AG09309 (cell line): ENCODE results near the gene CDH13.

Experiments used
- DNase-seq: peaks from one replicate; pipeline ENCODE4 v3.0.0-alpha.2; 2010; ENCODE audit warnings: low read depth
- H3K4me3 ChIP-seq: 2 replicates; pipeline ENCODE4 v1.5.1; 2011; ENCODE audit warnings: mild to moderate bottlenecking, low read depth, low read length, moderate library complexity; ENCODE audit not compliant: control insufficient read depth
- CTCF ChIP-seq: IDR thresholded peaks from 2 replicates; pipeline ENCODE4 v1.5.1; 2011; ENCODE audit warnings: mild to moderate bottlenecking, low read depth, low read length, inconsistent platforms; ENCODE audit not compliant: insufficient read depth, control insufficient read depth; ENCODE audit errors: missing control alignments

The CDH13 gene

GRCh38 chr16:83002351-83003334, 375.9 kb downstream of the CDH13 start:
- no peak for TF ChIP-seq CTCF
- H3K4me3 ChIP-seq = no peak overlapping the region
- no peak for DNase-seq

- no peak for TF ChIP-seq CTCF
- H3K4me3 ChIP-seq = no peak overlapping the region
- no peak for DNase-seq
Measured at GRCh38 chr16:83004868-83005652, 378.3 kb downstream of the CDH13 start.

DNA sequence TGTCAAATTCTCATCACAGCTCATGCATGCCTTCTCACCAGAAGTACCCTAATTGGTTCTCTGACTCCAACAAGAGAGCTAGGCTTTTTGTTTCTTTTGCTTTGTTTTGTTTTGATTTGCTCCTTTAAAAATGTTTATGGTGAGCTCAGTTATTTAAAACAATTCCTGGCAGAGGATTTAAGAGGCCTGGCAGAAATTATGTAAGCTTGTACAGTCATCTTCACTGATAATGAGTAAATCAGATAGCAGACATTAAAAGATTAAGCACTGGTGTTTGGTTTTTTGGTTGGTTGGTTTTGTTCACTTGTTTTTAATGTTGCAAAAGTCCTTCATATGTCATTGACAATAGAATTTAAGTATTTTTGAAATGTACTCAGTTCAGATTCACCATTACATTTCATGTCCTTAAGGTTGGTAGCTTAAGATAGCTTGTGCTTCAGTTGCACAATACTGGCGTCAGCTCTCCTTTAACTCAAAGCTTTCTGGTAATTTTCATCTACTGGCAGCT, 378.9 kb downstream of the CDH13 start:
- TF ChIP-seq CTCF = no peak
- no peak for DNase-seq
- H3K4me3 ChIP-seq = no peak overlapping the region

DNA sequence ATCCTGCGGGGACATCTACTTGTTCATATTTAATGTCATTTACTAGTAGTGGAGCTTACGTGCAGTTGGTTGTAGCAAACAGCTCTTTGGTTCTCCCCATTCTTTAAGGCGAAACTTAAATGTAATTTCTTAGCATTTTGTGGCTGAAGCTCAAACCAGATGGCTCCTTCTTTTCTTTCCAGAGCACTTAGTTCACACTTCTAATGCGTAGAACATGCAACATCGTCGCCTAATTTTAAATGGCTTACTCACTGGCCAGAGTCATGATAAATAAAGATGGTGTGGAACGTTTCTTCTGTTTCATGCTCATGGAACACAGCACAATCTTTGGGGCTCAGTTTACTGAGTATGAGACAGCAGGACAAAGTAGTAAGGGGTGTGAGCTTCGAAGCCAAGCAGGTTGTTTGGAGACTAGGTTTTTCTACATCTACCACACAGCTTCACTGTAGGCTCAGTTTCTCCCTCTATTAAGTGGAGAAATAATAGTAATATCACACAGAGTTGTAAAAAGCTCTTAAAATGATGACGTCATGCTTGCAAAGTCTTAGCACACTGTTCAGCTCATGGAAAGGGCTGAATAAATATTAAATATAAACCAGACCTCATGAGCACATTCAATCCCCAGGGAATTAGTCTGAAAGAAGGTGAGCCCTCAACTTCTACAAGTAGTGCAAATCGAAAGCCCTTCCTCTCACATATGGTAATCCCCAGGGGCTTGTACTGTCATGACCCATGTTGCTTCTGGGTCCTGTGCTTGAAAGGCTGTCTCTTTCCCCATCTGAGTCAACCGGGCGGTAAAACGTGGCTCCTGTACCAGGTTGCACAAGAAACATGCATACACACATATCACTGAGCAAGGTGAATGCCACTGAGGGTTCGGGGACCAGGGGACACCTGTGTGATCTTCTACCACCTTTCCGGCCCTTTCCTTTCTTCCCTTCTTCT, 384.3 kb downstream of the CDH13 start:
- H3K4me3 ChIP-seq = no peak overlapping the region
- DNase-seq = no peak
- no peak for TF ChIP-seq CTCF

DNA sequence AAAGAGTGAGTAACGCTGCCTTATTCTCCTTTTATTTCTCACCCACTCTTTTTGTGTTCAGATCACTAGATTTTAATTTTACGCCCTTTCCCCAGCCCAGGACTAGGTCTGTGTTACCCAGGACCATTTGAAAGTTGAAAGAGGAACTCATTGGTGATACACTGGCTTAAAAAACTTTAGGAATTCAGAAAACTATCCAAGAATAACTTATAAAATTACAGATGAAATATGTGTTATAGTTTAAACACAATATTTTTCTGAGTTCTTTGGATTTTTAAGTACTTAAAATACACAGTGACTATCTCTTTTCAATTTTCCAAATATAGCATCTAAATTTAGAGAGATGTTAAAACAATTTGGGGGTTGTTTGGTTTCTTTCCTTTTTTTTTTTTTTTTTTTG, 385.2 kb downstream of the CDH13 start:
- DNase-seq = no peak
- no peak overlapping the region for H3K4me3 ChIP-seq
- no peak for TF ChIP-seq CTCF

GRCh38 chr16:83013071-83013470, 386.3 kb downstream of the CDH13 start:
- no peak overlapping the region for H3K4me3 ChIP-seq
- no peak for DNase-seq
- TF ChIP-seq CTCF = no peak
